GM23248 (cell line): ENCODE results near the gene SCTR. TPM values are rescaled to one million over a fixed set of nuclear protein-coding genes. Genes with fewer than 3 reads are reported as not detected.

Source experiments
- DNase-seq: peaks from one replicate; pipeline ENCODE4 v3.0.0-alpha.2; 2015
- H2AFZ ChIP-seq: fragments of 200-600 bp; sonication (generic); 2 replicates; pipeline ENCODE4 v1.6.1; 2016; ENCODE audit warnings: antibody characterized with exemption
- H3F3A ChIP-seq: fragments of 200-600 bp; sonication (generic); 2 replicates; pipeline ENCODE4 v1.6.1; 2016; ENCODE audit warnings: mild to moderate bottlenecking, antibody characterized with exemption, mixed run types; ENCODE audit not compliant: insufficient read depth
- H3K27ac ChIP-seq: fragments of 200-600 bp; sonication (generic); 2 replicates; pipeline ENCODE4 v1.5.1; 2016; ENCODE audit warnings: mild to moderate bottlenecking
- H3K27me3 ChIP-seq: fragments of 200-600 bp; sonication (generic); replicated peaks from 2 replicates; pipeline ENCODE4 v1.6.1; 2016; ENCODE audit warnings: mild to moderate bottlenecking; ENCODE audit not compliant: insufficient read depth
- H3K36me3 ChIP-seq: fragments of 200-600 bp; sonication (generic); 2 replicates; pipeline ENCODE4 v1.6.1; 2016; ENCODE audit warnings: low read depth, mild to moderate bottlenecking
- H3K4me1 ChIP-seq: fragments of 200-600 bp; sonication (generic); 2 replicates; pipeline ENCODE4 v1.6.1; 2016; ENCODE audit warnings: mild to moderate bottlenecking; ENCODE audit not compliant: insufficient read depth
- H3K4me2 ChIP-seq: fragments of 200-600 bp; sonication (generic); one replicate; pipeline ENCODE4 v1.6.1; 2016; ENCODE audit warnings: mild to moderate bottlenecking; ENCODE audit not compliant: unreplicated experiment
- H3K4me3 ChIP-seq: fragments of 200-600 bp; sonication (generic); 2 replicates; pipeline ENCODE4 v1.5.1; 2016; ENCODE audit warnings: mild to moderate bottlenecking
- H3K79me2 ChIP-seq: fragments of 200-600 bp; sonication (generic); 2 replicates; pipeline ENCODE4 v1.6.1; 2016; ENCODE audit warnings: mild to moderate bottlenecking; ENCODE audit not compliant: insufficient read depth
- H3K9ac ChIP-seq: fragments of 200-600 bp; sonication (generic); 2 replicates; pipeline ENCODE4 v1.6.1; 2016; ENCODE audit warnings: mild to moderate bottlenecking
- H3K9me2 ChIP-seq: fragments of 200-600 bp; sonication (generic); 2 replicates; pipeline ENCODE4 v1.6.1; 2016; ENCODE audit warnings: mixed run types, mild to moderate bottlenecking, moderate library complexity; ENCODE audit not compliant: insufficient read depth
- H3K9me3 ChIP-seq: fragments of 200-600 bp; sonication (generic); one replicate; pipeline ENCODE4 v1.6.1; 2017; ENCODE audit warnings: low read depth
- H4K20me1 ChIP-seq: fragments of 200-600 bp; sonication (generic); 2 replicates; pipeline ENCODE4 v1.6.0; 2016; ENCODE audit not compliant: insufficient read depth
- EZH2 ChIP-seq: fragments of 200-600 bp; sonication (generic); IDR thresholded peaks from 2 replicates; pipeline ENCODE4 v1.6.1; 2018; ENCODE audit warnings: antibody characterized with exemption, mild to moderate bottlenecking; ENCODE audit not compliant: insufficient read depth, poor library complexity, severe bottlenecking
- EZH2phosphoT487 ChIP-seq: fragments of 200-600 bp; sonication (generic); IDR thresholded peaks from 2 replicates; pipeline ENCODE4 v1.6.1; 2018; ENCODE audit warnings: antibody characterized with exemption, moderate library complexity, mild to moderate bottlenecking, low read depth; ENCODE audit not compliant: insufficient read depth
- WGBS, 2 experiments: methylation state at CpG; one replicate each; pipeline ENCODE4 v1.1.6; 2015 to 2017; ENCODE audit warnings: low lambda C conversion rate in 2 of 2, low coverage in 1 of 2; ENCODE audit errors: missing lambda C conversion rate in 2 of 2; 5-methylcytosine and 5-hydroxymethylcytosine counted together
- in situ Hi-C: fragments of 300-500 bp; cut with MboI; formaldehyde crosslinking; loops from 2 replicates; pipeline ENCODE4 v1.15.0; 2020
- polyA plus RNA-seq: library from polyadenylated mRNA; unstranded; fragments of >200 nt; fragmentation: Nextera tagmentation; extraction: Ambion mirVana; gene quantifications from 2 replicates; pipeline ENCODE4 v1.2.1, GENCODE V29; 2016
- total RNA-seq: library from RNA; depleted of rRNA; stranded (reverse); fragments of >200 nt; shearing (Covaris generic); gene quantifications from 2 replicates; pipeline ENCODE4 v1.2.3, GENCODE V29; 2014

The SCTR gene
- total and polyA plus RNA-seq, 2 experiments from 2014 or later = not detected

GRCh38 chr2:119491776-119492525 is 32.3 kb downstream of the SCTR start:
- no peaks in the 10 kb centered on the region for H4K20me1 ChIP-seq
- H3K9me2 ChIP-seq = no peaks in the 10 kb centered on the region
- peak overlapping the region; percentile 10 for H3K4me2 ChIP-seq
- in situ Hi-C loops = no loop called here
- no peak overlapping the region for H2AFZ ChIP-seq
- no peaks in the 10 kb centered on the region for H3K79me2 ChIP-seq
- no peak overlapping the region for H3K4me3 ChIP-seq
- no peaks in the 10 kb centered on the region for H3K36me3 ChIP-seq
- H3K9ac ChIP-seq = no peak overlapping the region
- 39 to 40% methylated on average over 5 of the region's 5 CpGs for WGBS, 2 experiments
- no peak overlapping the region for H3K27ac ChIP-seq
- no peak for TF ChIP-seq EZH2
- no peak for TF ChIP-seq EZH2phosphoT487
- peaks cover 22% of the 10 kb centered on the region for H3K4me1 ChIP-seq
- peaks cover 32% of the 10 kb centered on the region; the same call in 1 of the 2 replicates for H3K27me3 ChIP-seq
- DNase-seq = peak; percentile 85
- H3F3A ChIP-seq = peaks cover 4% of the 10 kb centered on the region; the same call in 1 of the 2 replicates
- H3K9me3 ChIP-seq = no peaks in the 10 kb centered on the region

- Histone ChIP-seq H3K36me3 (no peaks in the 10 kb centered on the region), H2AFZ (no peak overlapping the region), H3K4me1 (peaks cover 26% of the 10 kb centered on the region), H3K79me2 (no peaks in the 10 kb centered on the region), H3K9me3 (no peaks in the 10 kb centered on the region), H3K27me3 (peaks cover 21% of the 10 kb centered on the region; the same call in 1 of the 2 replicates), H3K4me3 (no peak overlapping the region), H3F3A (peaks cover 4% of the 10 kb centered on the region; the same call in 1 of the 2 replicates), H4K20me1 (no peaks in the 10 kb centered on the region), H3K9me2 (no peaks in the 10 kb centered on the region), H3K4me2 (no peak overlapping the region), H3K9ac (no peak overlapping the region), H3K27ac (no peak overlapping the region)
- in situ Hi-C loops = no loop called here
- TF ChIP-seq EZH2 (no peak), EZH2phosphoT487 (no peak)
- 79% methylated on average over 7 of the region's 7 CpGs for WGBS, 2 experiments
- DNase-seq = peak; percentile 10
These were observed 33.6 kb downstream of the SCTR start for GRCh38 chr2:119490653-119491195.

- Histone ChIP-seq H3K9me3 (no peaks in the 10 kb centered on the region), H3K79me2 (no peaks in the 10 kb centered on the region), H4K20me1 (no peaks in the 10 kb centered on the region), H3K27ac (no peak overlapping the region), H3F3A (peaks cover 4% of the 10 kb centered on the region; the same call in 1 of the 2 replicates), H3K4me1 (peaks cover 26% of the 10 kb centered on the region), H3K27me3 (peaks cover 17% of the 10 kb centered on the region; the same call in 1 of the 2 replicates), H3K4me2 (no peak overlapping the region), H3K36me3 (no peaks in the 10 kb centered on the region), H3K9ac (no peak overlapping the region), H2AFZ (no peak overlapping the region), H3K4me3 (no peak overlapping the region), H3K9me2 (no peaks in the 10 kb centered on the region)
- TF ChIP-seq EZH2 (no peak), EZH2phosphoT487 (no peak)
- 82 to 83% methylated on average over 8 of the region's 8 CpGs for WGBS, 2 experiments
- in situ Hi-C loops = no loop called here
- DNase-seq = no peak
These were observed 34.2 kb downstream of the SCTR start for GRCh38 chr2:119490106-119490505.

- H3K36me3 ChIP-seq = no peaks in the 10 kb centered on the region
- H3F3A ChIP-seq = peaks cover 4% of the 10 kb centered on the region; the same call in 1 of the 2 replicates
- DNase-seq = no peak
- 88 to 92% methylated on average over 10 of the region's 10 CpGs for WGBS, 2 experiments
- H4K20me1 ChIP-seq = no peaks in the 10 kb centered on the region
- no peak overlapping the region for H3K27ac ChIP-seq
- no peak overlapping the region for H2AFZ ChIP-seq
- in situ Hi-C loops = no loop called here
- H3K4me1 ChIP-seq = peaks cover 26% of the 10 kb centered on the region
- H3K4me2 ChIP-seq = no peak overlapping the region
- no peaks in the 10 kb centered on the region for H3K9me3 ChIP-seq
- TF ChIP-seq EZH2 (no peak), EZH2phosphoT487 (no peak)
- H3K9ac ChIP-seq = no peak overlapping the region
- H3K9me2 ChIP-seq = no peaks in the 10 kb centered on the region
- H3K79me2 ChIP-seq = no peaks in the 10 kb centered on the region
- H3K4me3 ChIP-seq = no peak overlapping the region
- peaks cover 15% of the 10 kb centered on the region; the same call in 1 of the 2 replicates for H3K27me3 ChIP-seq
These were observed 34.9 kb downstream of the SCTR start for GRCh38 chr2:119489232-119489952.
